Activated CD4-positive, alpha-beta T cell treated with anti-CD3 and anti-CD28 coated beads for 1 hour (primary cell): ENCODE measurements around the gene OAT.

ENCODE experiments used
- DNase-seq: peaks from one replicate; pipeline ENCODE4 v3.0.0-alpha.2; 2020

OAT gene

DNA sequence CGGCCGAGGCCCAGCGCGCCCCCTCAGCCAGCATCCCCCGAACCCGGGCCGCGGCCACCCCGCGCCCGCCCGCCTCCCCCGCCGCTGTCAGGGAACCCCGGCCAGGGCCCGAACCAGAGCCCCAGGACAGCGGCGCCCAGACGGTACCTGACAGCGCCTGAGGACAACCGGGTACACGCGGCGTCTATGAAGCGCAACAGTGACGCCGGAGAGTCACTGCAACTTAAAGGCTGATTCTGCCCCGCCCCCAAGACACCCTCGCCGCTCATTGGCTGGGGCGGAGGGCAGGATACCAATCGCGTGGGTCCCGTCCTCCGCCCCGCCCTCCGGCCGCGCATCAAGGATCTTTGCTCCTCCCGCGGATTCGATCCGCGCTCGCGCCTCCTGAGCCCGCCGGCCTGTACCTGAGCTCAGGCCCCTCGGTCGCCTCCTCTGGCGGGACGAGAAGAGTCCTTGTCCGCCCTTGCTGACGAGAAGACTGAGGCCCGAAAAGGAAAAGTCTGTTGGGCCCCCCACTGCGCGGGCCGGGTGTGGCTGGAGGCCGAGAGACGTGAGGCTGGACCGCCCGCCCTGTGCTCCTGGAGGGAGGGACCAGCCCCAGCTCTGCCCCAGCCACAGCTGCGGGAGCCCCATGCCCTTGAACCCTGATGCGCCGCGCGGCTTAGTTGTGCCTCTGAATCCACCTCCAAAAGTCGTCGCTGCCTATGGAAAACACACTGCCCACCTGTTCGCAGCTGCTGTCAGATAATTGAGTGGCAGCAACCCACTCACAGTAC lies at the start of gene OAT:
TSS of gene OAT (minus strand) at position 198 of the 776 bp plus-strand sequence. CDS start 6,752 bp downstream, outside the sequence.
- DNase-seq = peak; percentile 93

DNA sequence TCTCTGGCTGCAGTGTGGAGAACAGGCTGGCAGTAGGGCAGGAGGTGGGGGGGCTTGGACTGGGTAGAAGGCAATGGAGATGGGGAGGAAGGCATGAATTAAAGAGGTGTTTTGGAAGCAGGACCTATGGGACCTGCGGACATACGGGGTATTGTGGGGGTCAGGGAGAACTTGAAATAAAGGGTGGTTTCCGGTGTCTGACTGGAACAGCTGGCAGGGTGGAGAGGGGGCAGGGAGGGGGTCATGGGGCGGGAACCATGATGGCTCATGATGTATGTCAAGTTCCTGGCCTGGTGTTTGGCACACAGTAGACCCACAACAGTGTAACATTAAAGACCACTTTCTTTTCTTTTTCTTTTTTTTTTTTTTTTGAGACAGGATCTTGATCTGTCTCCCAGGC lies 48.4 kb upstream of the OAT start:
- no peak for DNase-seq

DNA sequence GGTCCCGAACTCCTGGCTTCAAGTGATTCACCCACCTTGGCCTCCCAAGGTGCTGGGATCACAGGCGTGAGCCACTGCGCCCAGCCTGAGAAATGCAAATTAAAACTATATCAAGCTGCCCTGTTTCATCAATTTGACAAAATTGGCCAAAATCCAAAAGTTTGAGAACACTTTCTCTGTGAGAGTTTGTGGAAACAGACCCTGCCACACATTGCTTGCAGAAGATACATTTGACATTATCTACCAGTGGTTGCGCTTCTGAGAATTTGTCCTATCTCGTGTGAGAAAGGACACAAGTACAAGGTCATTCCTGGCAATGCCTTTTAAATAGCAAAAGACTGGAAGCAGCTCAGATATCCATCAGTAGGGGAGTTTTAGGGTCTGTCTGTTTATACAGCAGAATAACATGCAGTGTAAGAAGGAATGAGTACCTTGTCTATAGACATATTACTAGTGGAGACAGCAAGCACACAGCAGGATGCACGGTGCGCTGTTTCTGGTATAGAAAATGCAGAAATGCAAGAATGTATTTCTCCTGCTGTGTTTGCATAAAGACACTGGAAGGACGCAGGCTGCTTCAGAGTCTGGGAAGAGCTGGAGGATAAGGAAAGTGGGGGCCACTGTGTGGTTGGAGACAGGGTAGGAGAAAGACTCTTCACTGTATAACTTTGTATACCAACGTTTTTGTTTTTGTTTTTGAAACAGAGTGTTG lies 47.2 kb upstream of the OAT start:
- no peak for DNase-seq

DNA sequence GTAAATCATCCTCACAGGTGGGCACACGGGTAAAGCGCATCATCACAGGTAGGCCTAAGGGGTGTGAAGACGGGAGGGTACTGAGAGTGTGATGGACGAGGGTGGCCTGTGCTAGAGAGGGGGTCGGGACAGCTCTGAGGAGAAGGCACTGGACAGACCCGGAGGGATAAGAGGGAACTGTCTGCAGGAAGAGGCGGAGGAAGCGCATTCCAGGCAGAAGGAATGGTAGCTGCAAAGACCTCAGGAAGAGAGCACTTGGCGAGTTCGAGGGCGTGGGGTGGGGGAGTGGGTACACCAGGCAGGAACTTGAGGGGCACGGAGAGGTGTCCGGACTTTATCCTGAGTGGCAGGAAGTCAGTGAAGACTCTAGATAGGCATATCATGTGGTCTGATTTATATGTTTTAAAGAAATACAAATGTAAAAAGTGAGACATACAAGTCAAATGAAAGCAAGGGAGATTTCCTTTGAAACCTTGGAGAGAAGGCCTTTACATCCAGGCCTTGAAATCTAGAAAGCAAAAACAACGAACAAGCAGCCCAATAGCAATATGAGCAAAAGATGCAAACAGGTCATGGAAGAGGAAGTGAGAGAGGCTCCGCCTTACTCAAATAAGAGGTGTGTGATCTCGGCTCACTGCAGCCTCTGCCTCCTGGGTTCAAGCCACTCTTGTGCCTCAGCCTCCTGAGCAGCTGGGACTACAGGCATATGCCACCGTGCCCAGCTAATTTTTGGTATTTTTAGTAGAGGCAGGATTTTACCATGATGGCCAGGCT lies 46.5 kb upstream of the OAT start:
- DNase-seq = no peak

DNA sequence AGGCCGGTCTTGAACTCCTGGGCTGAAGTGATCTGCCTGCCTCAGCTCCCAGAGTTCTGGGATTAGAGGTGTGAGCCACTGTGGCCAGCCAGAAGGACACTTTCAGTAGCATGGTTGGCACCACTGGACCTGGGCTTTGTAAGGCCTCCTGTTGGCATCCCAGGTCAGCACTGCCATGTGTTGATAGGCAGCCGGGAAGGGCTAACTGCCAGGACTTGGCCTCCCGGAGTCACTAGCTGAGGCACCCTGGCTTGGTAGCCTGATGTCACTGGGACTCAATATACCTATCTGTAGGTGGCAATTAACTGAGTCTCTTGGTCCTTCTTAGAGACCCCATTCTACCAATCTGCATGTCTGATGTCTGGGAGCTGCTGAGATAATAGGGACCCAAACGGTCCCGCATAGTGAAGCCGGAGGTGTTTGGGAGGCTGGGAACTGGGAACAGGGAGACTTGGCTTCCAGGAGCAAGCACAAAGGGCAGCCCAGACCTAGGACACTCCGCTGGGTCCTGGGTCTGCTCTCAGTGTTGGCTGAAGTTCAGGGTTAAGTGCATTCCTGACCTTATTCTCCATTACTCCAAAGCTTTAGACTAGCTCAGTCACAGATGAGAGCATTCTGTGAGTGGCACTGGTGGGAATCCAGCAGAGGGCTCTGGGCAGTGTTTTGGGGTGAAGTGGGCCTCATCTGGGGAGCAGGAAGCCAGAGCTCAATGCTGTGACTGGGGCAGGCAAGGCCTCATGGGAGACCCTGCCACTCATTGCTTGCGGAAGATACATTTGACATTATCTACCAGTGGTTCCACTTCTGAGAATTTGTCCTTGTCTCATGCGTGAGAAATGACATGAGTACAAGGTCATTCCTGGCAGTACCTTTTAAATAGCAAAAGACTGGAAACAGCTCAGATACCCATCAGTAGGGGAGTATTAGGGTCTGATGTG lies 45.6 kb upstream of the OAT start:
- DNase-seq = no peak

DNA sequence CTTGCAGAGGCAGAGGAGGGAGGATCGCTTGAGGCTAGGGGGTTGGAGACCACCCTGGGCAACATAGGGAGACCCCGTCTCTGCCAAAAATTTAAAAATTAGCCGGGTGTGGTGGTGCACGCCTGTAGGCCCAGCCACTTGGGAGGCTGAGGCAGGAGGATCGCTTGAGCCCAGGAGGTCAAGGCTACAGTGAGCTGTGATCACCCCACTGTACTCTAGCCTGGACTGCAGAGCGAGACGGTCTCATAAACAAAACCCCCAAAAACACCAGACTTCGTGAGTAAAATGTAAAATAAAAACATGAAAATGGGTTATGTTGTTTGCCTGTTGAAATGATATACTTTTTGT lies 43.6 kb upstream of the OAT start:
- DNase-seq = no peak

DNA sequence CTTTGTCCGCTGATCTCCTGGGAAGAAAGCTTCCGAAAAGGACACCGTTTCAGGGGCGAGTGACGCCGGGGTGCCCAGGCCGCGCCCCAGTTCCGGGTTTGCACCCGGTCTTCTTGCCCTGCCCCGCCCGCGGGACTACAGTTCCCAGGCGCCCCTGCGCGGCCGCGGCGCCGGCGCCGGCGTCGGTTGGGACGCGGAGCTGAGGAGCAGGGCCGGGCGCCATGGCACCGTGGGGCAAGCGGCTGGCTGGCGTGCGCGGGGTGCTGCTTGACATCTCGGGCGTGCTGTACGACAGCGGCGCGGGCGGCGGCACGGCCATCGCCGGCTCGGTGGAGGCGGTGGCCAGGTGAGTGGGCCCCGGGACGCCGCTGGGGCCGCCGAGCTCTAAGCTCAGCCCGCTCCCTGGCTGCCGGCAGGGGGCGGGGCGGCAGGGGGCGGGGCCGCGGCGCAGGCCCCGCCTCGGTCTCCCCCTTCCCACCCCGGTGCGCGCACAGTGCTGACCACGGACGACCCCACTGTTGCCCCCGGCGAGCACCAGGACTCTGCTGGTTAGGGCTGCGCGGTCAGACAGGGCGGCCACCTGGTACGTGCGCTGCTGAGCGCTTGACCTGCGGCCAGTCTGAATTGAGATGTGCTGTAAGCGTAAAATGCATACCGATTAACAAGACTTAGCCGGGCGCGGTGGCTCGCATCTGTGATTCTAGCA lies 43.1 kb upstream of the OAT start, which contains the start of gene LHPP:
TSS of gene LHPP (plus strand) at position 182 of the 706 bp plus-strand sequence. CDS start at position 222, 40 bp downstream.
- peak; percentile 76 for DNase-seq

DNA sequence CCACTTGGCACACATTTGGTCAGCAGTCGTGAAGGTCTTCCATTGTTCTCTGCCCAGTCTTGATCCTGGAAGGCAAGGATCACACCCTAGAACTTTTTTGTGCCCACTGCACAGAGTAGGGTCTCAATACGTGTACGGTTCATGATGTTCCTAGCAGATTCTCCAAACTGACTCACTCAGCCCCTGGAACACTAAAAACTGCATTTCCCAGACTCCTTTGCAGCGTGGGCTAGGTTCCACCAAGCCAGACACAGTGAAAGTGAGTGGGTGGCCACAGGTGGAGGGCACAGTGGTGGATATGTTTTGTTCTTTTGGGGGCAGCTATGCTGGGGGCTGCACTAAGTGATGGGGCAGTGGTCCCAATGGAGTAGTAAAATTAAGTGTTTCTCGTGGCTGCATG lies 41.4 kb upstream of the OAT start:
- DNase-seq = no peak

DNA sequence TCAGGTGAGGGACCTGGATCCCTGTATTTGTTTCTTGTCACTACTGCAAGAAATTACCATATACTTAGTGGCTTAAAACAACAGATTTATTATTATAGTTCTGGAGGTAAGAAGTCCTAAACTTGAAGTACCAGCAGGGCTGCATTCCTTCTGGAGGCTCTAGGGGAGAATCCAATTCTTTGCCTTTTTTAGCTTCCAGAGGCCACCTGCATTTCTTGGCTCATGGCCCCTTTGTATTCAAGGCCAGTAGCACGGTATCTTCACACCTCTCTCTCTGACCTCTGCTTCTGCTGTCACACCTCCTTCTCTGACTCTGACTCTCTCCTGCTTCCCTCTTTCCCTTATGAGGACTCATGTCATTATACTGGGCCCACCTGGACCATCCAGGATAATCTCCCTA lies 40.7 kb upstream of the OAT start:
- no peak for DNase-seq

DNA sequence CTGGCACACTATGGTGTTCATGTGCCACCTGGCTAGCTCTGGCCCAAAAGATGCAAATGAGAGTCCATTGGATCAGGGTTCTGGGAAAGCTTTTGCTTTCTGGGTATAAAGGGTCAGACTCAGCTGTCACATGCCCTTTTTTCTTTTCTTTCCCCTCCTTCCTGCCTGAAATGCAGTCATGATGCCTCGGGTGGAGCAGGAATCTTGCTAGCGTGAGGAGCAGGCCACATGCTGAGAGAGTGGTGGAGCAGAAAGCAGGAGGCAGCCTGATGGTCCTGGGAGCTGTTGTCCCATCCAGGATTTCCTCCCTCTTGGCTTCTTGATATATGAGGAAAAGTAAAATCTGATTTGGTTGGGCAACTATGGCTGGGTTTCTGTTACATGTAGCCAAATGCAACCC lies 40.2 kb upstream of the OAT start:
- no peak for DNase-seq

DNA sequence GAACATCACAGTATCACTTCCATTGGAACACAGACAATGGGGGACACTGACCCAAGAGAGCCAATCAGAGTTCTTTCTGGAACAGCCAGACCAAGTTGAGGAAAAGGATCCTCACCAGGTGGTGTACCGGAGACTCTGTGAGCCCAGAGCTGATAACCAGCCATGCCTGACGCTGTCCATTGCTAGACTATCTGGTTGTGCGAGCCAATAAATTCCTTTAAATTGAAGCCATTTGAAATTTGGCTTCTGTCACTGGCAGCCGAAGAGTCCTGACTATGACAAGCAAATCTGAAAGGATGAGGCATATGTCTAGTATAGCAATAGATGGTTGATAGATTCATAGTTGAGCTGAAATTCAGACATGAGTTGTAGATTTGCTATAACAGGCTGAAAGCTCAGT lies 39.8 kb upstream of the OAT start:
- no peak for DNase-seq

DNA sequence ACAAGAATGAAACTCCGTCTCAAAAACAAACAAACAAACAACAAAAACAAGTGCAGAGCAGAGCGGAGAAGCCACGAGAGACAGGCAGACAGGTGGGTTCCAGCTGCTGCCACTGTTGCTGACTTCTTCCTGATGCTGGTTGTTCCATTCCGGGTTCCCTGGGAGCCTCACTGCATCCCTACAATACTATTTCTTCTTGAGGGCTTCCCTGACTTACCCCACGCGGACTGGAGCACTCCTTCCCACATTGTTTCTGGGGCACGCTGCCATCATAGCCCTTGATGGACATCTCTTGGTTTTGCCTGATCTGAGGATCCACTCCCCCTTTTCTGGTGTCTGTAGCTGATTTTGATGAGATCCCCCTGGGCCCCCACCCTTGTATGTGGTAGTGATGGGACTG lies 36.7 kb upstream of the OAT start:
- no peak for DNase-seq

DNA sequence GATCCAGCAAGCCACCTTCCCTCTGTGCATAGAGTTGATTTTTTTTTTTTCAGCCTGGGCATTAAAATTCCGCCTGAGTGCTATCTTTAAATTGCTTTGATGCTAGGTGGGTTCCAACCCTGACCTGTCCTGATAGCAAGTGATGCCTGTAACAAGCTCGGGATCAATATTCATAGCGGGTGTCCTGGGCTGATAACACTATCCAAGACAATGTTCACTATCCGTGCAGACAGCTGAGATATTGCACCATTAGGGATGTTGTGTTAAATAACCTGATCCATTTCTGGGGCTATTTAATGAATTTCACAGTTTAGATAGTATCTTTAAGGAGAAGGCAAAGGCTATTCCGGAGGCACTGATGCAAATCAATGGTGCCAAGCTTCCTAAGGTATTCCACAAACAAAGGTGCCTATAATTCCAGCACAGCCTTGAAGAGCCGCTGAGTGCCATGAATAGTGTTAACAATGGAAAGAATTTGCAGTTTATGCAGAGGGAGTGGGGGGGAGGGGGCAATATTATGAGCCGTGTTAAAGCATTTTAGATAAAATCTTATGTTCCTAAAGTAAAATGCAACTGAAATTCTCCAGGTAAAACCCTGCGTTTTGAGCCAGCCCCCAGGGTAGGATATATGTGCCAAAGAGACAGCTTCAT lies 35.4 kb upstream of the OAT start:
- DNase-seq = no peak

DNA sequence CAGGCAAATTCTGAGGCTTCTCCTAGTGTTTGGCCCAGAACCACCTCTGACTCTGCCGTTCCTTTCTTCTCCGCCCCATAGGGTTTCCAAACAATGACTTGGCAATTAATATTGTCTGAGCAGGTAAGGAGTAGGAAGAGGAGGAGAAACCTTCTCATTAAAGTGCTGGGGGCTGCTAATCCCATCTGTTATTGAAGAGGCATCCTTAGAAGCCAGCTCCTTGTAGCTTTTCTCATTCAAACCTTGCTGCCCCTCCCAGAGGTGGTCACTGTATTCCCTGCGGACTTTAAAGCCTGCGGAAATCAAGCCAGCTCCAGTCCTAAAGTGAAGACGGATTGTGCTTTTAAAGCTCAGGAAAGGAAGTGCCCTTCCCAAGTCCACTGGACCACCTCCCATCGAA lies 32.6 kb upstream of the OAT start:
- DNase-seq = no peak

DNA sequence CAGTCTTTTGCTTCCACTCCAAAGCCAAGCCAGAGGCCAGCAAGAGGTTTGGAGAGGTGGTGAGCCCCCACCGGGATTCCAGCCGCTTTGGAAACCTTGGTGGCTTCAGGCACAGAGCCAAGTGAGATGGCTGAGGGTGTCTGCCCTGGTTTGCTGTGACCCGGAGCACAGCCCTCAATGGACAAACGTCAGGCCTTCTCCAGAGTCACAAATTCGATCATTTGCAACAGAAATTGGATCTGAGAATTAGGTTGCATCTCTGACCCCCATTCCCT lies 32.0 kb upstream of the OAT start:
- DNase-seq = no peak

DNA sequence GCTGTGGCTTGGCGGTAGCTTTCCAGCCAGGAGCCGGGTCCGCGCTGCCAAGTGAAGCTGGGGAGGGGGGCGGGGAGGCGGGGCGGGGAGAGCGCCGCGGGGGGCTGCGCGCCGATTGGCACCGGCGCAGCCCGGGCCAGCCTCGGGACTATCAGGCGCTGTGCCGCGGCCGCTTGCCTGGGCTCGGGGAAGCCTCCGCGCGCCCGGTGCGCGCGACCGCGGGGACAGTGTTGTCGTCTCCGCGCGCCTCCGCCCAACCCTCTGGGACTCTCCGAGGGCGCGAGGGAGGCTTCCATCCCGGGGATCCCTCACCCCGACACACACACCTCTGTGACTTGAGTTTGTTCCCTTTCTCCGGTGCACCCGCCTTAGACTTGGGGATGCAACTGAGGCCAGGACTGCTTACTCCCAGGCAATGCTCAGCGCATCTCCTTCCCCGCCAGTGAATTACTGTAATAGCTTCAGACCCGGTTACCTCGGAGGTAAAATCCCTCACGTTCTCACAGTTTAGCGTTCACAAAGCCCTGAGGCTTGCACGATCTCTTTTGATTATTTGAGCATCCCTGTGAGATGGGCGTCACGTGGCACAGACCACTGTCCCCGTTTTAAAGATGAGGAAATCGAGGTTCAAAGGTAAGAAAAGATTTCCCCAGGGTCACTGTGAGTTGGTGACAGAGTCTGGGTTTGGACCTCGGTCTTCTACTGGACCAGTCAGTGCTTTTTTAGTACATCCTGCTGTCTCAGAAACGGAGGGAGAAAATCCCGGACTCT lies 31.5 kb upstream of the OAT start, which contains the start of gene NKX1-2:
TSS of gene NKX1-2 (minus strand) at position 24 of the 771 bp plus-strand sequence. CDS start 92 bp downstream, outside the sequence.
- DNase-seq = no peak

DNA sequence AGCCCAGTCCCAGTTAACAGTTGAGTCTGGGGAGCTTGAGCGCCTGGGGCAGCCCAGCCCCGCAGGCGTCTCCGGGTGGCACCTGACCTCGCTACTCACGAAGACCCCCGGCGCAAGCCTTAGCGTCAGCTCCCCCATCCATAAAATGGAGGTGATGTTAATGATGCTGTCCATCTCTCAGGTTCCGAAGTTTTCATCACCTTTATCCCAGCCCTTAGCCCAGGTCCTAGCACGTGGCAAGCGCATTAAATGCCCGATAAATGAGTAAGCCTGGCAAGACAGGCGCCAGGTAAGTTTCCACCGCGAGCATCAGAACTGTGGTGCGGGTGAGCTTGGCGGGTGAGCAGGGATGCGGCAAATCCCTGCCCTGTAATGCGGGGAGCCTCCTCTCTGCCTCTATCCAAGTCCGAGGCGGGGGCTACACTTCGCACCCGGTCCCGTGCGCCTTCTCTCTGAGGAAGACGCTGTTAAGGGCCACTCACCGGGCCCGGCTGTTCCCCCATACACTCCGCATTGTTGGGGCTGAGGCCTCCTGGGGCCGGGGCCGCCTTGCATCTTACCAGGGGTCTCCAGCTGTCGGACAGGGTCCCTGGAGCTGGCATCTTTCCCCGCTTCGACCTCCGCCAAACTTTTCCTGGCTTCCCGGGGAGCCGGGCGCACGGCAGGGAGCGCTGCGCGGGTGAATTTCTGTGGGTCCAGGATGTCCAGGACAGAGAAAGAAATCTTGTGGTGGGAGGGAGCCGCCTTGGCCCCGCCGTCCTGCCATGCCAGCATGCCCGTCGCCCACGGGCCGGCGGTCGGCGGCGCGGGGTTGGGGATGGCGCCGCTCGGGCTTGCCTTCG lies 30.7 kb upstream of the OAT start:
- DNase-seq = no peak

DNA sequence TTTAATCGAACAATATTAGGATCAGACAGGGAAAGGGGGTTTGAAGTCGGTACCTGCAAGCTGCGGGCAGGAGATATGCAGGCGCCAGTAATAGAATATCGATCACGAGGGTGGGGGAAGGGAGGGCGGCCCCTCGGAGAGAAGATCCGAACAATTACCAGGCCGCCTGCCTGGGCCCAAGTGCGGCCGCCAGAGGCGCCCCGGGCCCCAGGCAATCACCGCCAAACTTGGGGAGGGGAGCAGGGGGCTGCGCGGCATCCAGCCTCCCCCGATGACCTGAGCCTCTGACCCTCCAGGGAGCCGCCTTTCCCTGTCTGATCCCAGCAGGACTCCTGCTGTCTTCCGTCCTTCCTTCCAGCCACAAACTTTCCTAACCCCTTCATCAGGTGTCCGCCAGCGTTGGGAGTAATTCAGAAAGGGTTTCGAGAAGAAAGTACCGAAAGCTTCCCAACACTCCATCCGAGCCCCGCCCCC lies 30.0 kb upstream of the OAT start:
- DNase-seq = no peak

DNA sequence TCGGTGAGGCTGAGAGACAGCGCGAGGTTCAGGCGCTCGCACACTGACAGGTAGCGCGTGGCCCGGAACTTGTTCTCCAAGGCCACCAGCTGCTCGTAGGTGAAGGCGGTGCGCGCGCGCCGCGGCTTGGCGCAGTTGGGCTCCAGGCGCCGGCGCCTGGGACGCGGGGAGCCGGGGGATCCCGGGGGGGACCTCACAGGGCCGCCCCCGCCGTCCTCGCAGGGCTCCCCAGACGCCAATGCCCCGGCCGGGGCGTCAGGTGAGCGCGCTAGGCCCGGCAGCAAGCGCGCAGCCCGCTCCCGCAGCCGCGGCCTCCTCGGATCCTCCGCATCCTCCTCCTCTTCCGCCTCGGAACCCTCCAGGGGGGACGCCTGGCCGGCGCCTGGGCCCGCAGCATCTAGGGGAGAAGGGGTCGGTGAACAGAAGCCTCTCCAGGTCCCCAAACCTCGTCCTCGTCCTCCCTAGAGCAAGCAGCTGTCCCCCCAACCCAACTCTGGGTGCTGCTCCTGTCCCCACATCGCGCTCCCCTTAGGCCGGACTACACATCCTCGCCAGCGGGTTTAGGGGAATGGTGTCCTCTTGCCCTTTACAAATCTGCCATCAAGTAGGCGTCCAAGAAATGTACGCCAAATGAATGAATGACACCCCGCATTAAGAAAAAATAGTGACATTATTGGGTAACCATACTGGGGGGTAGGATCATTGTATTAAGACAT lies 29.2 kb upstream of the OAT start:
- no peak for DNase-seq
